Measurements from ENCODE around the gene OR51I2. TPM values are rescaled to one million over a fixed set of nuclear protein-coding genes. Genes with fewer than 3 reads are reported as not detected.

Gene OR51I2
- total and polyA plus RNA-seq, 9 of the 15 experiments (the other 6 are each of a cell fraction or from before 2014, with no cell fraction given): 0.06 to 0.61 (median 0.07) TPM; not detected in 6

GRCh38 chr11:5476186-5476819 is 27.2 kb downstream of the OR51I2 start (continued):
- no peak for TF ChIP-seq NEUROD1 (IDR thresholded peaks at IDR 0.05; ENCODE audit: borderline replicate concordance, low read depth, low read length, partially characterized antibody)
- no peak for TF ChIP-seq ZNF12 (CRISPR knock-in tag; IDR thresholded peaks at IDR 0.05)
- no peak for TF ChIP-seq RERE (CRISPR knock-in tag; IDR thresholded peaks at IDR 0.05; ENCODE audit: borderline replicate concordance)
- TF ChIP-seq ZFP30 (CRISPR knock-in tag; IDR thresholded peaks at IDR 0.05; ENCODE audit: borderline replicate concordance): no peak
- no peak for TF ChIP-seq SUPT5H (IDR thresholded peaks at IDR 0.05)
- no peak for TF ChIP-seq ZBTB40 (IDR thresholded peaks at IDR 0.05)
- no peak for TF ChIP-seq ZBTB40 (CRISPR knock-in tag; IDR thresholded peaks at IDR 0.05)
- no peak for TF ChIP-seq SRF (CRISPR knock-in tag; IDR thresholded peaks at IDR 0.05)
- TF ChIP-seq NFIC (IDR thresholded peaks at IDR 0.05): 0 out of 2 replicates have a peak, but pooled peaks have one; percentile 10
- peak; percentile 81 for TF ChIP-seq CTCFL (IDR thresholded peaks at IDR 0.05; ENCODE audit: borderline replicate concordance, insufficient read depth, low read depth, low read length, poor library complexity, severe bottlenecking)
